NCI-H774 (cell line): ENCODE measurements around the gene FCGR2B.
"Not testable (repeated sequence)": the region's sequence is repeated elsewhere in the genome, so short reads cannot be mapped to it uniquely, and the experiment has no call there.

ENCODE experiments used
- DNase-seq: peaks from one replicate; lab custom pipeline; 2025; lab: John Stamatoyannopoulos, UW

The FCGR2B gene

GRCh38 chr1:161706113-161706481 is 43.2 kb downstream of the FCGR2B start:
- no peak for DNase-seq

- no peak for DNase-seq
Measured at GRCh38 chr1:161706482-161707347, 43.8 kb downstream of the FCGR2B start, which contains the start of gene FCRLA. TSS of gene FCRLA (plus strand) at chr1:161707229. CDS start at chr1:161707265, 36 bp downstream.

- DNase-seq = no peak
Measured at GRCh38 chr1:161707503-161707902, 44.6 kb downstream of the FCGR2B start.

GRCh38 chr1:161709373-161709772 is 46.4 kb downstream of the FCGR2B start:
- no peak for DNase-seq

- no peak for DNase-seq
Measured at GRCh38 chr1:161710560-161710959, 47.6 kb downstream of the FCGR2B start.

GRCh38 chr1:161718559-161719324 is 55.8 kb downstream of the FCGR2B start:
- DNase-seq = no peak

- no peak for DNase-seq
Measured at GRCh38 chr1:161719325-161719611, 56.3 kb downstream of the FCGR2B start.

- DNase-seq = no peak
Measured at GRCh38 chr1:161720422-161720821, 57.5 kb downstream of the FCGR2B start.

GRCh38 chr1:161720956-161721737 is 58.2 kb downstream of the FCGR2B start, which contains the start of gene FCRLB:
TSS of gene FCRLB (plus strand) at chr1:161721544. CDS start at chr1:161722673, 1,129 bp downstream.
- DNase-seq = no peak

- DNase-seq = no peak
Measured at GRCh38 chr1:161721738-161722343, 58.9 kb downstream of the FCGR2B start.

- no peak for DNase-seq
Measured at GRCh38 chr1:161722406-161722805, 59.5 kb downstream of the FCGR2B start.

- DNase-seq = no peak
Measured at GRCh38 chr1:161723459-161724141, 60.7 kb downstream of the FCGR2B start.

GRCh38 chr1:161725258-161725907 is 62.4 kb downstream of the FCGR2B start:
- not testable (repeated sequence) for DNase-seq

GRCh38 chr1:161725908-161726472 is 63.0 kb downstream of the FCGR2B start:
- DNase-seq = no peak

- peak; percentile 60 for DNase-seq
Measured at GRCh38 chr1:161726473-161727255, 63.7 kb downstream of the FCGR2B start.

- DNase-seq = no peak
Measured at GRCh38 chr1:161727256-161727924, 64.4 kb downstream of the FCGR2B start.
